ENCODE data around the gene CERS3.

The CERS3 gene

DNA sequence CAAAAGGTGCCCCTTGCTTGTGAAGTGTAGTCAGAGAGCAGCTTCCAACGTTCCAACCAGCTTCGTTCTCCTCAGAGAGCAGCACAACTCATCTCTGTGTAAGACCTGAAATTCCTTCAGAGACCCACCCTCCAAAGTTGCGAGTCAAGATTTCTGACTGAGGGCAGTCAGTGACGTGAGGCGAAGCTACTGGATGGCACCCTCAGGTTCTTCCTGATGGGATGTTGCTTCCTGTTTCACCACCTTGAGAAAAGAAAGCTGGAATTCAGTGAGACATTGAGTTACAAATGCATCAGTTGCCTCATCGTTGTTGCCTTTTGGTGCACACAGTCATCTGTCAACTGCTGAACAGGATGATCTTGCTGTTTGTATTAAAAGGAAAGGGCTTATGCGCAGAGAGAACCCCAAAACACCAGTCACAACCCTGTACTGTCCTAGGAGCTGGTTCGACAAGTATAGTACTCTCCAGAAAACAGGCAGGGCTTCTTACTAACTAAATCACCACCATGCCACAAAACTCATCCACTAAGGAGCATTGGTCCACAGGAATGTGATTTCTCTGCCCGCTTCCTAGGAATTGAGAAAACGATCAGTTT, at the start of gene CERS3:
TSS of gene CERS3 (minus strand) at position 118 of the 596 bp plus-strand sequence. CDS start 27,101 bp downstream, outside the sequence.
- DNase-seq (ENCODE audit: low spot score) = no peak

- DNase-seq (ENCODE audit: low spot score) = no peak
Measured at GRCh38 chr15:100573526-100573925, 44.8 kb upstream of the CERS3 start.

DNA sequence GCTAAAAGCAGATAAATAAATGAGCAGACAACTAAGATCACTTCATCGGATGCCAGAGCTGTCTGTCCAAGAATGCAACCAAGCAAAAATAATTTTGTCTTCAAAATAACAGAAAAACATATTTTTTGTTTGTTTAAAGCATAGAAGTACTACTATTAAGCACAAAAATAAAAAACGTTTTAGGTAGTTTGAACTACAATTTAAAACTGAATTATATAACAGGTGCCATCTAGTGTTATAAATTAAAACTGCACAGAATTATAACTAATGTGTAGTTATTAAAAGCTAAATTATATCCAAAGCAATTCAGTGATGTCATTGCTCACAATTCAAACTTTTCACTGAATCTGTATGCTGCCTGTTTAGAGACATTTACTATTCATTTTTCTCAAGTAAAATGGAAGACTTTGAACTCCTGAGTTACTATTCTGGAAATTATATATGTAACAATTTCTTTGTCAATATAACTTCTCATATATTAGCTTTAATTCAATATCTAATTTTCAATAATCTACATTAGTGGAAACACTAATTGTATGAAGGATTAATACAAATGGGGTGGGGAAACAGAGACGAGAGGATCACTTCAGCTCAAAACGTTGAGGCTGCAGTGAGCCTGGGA, 43.7 kb upstream of the CERS3 start:
- DNase-seq (ENCODE audit: low spot score) = peak; percentile 24

- no peak for DNase-seq (ENCODE audit: low spot score)
Measured at GRCh38 chr15:100571592-100572167, 42.9 kb upstream of the CERS3 start.

DNA sequence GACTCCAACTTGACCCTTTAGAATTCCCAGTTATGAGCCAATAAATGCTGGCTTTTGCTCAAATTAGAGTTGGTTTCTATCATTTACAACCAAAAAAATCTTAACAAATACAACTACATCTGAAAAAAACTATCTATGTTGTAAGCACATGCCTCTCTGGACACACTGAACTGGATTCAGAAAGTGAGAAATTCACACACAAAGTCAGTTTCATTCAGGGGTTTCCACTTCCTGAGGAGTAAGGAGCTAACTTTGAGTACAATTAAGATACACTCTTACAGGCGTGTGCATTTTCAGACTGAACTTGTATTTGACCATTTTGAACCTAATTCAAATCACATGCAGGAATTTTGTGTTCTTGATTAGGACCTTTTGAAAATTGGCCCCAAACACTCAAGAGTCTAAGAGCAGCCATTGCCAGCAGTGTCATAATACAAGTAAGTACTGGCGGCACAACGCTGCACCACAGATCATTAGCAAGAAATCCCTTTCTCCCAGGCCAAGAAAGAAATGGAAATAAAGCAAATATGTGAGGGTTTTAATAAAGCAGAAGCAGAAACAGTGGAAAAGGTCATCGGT, 42.1 kb upstream of the CERS3 start:
- no peak for DNase-seq (ENCODE audit: low spot score)

DNA sequence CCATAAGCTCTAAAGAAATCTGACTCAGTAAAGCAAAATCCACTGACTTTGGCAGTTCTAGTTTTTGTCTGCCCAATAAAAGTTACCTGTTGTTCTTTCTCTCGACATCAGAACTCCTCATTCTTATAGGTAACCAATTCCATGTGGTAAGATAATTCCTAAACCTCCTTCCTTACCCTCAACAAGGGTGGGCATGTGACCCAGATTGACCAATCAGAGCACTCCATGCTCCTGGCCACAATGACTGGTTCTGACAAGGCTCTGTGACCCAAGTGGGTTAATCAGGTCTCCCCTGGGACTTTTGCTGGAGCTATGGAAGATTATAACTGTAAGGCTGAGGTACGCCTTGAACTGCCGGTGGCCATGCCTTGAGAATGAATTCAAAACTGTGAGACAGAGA, 41.5 kb upstream of the CERS3 start:
- DNase-seq (ENCODE audit: low spot score) = no peak

- DNase-seq (ENCODE audit: low spot score) = no peak
Measured at GRCh38 chr15:100569391-100569790, 40.6 kb upstream of the CERS3 start.

- DNase-seq (ENCODE audit: low spot score) = no peak
Measured at GRCh38 chr15:100566850-100567628, 38.3 kb upstream of the CERS3 start.

DNA sequence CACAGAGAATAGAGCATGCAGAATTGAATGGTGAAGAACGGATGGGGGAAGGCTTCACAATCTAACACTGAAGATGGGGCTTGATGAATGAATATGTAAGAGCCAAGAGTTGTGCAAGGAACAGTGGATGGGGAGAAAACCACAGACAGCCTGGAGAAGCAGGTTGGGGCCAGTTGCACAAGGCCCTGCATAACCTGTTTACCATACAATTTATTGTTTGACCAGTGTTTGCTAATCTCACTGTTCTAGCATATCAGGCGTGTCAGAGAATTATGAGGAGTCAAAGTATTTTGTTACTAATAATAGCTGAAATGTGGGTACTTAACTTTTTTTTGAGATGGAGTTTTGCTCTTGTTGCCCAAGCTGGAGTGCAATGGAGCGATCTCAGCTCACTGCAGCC, 36.8 kb upstream of the CERS3 start:
- no peak for DNase-seq (ENCODE audit: low spot score)

DNA sequence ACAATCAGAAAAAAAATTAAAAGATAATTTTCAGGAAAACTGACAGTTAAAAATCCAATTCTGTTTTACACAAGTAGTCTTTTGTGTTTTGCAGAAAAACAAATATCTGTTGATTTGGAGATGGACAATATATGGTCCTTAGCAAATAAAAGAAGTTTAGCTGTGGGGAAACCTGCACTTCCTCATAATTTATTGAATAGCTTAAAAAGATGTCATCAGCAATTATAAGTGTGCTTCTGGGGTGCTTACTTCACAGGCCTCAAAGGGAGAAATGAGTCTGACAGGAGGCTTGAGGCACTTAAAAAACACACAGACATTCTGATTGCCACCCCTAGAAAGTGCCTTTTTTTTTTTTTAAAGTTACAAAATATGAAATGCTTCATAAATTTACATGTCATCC, 31.6 kb upstream of the CERS3 start:
- DNase-seq (ENCODE audit: low spot score) = no peak

DNA sequence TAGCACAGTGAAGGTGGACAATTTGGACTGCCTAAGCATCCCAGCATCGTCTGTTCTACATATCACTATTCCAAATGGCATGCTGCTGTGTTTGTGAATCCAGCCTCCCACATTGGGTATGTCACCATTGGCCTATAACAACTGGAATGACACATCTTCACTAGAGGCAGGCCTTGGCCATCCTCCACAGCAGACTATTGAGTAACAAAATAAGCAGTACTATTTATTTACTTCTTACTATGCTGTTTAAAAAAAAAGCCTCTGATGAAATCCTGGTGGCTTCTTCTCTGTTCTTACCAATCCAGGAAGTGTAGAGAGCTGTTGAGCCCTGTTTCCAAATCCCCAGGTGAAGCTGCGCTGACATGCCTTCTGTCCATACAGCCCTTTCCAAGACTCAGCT, 30.6 kb upstream of the CERS3 start:
- DNase-seq (ENCODE audit: low spot score) = no peak

DNA sequence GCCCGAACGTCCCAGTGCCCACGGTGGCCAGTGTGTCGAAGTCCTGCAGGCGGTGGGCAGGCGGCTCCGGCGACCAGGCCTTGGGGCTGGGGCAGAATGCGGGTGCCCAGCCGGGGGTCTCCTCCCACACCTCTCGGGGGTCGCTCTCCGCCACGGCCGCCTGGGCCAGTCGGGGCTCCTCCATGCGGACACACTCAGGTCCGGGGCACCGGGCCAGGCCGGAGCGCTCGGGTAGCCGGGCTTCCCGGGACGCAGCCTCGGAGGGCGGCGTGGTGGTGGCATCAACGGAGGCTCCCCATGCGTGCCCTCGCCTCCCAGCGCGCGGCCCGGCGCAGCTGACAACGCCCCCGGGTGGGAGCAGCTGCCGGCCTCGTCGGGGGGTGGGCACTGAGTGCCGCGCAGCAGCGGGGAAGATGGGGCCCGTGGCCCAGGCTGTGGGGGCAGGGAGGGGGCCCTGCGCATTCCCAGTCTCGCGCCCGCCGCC, 30.1 kb upstream of the CERS3 start:
- no peak for DNase-seq (ENCODE audit: low spot score)

DNA sequence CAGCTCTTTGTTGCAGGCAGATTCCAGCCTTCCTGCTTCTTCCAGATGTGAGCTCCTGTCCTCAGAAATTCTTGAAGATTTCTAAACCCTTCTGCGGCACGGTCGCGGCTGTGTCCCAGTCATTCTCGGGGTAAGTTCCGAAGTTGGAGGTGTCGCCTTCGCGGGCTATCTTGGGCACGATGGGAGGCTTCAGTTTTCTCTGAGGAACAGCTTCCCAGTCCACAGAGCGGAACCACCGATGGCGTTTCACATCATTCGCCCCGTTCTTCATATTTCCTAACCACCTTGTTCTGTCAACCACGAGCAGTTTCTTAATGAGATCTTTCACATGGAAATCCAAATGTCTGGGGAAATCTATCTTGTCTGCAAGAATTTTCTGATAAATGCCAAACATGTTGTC, 24.7 kb upstream of the CERS3 start:
- DNase-seq (ENCODE audit: low spot score) = no peak

DNA sequence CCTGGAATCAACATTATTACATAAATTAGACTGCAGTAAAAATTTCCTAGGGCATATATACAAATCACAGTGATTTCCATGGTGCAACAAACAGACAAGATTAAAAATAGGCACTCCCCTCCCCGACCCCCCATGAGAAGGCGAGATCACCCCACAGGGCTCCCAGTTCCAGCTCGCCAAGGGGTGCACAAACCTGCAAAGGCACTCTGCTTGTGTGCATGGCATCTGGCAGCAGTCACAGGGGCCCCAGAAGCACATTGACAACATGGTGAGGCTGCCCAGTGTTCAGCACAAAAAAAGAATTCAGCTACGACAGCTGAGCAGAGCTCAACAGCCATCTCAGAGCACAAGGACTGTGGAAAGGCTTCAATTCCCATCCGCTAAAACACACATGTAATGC, 19.2 kb upstream of the CERS3 start:
- DNase-seq (ENCODE audit: low spot score) = no peak

- no peak for DNase-seq (ENCODE audit: low spot score)
Measured at GRCh38 chr15:100544946-100545345, 16.2 kb upstream of the CERS3 start.

DNA sequence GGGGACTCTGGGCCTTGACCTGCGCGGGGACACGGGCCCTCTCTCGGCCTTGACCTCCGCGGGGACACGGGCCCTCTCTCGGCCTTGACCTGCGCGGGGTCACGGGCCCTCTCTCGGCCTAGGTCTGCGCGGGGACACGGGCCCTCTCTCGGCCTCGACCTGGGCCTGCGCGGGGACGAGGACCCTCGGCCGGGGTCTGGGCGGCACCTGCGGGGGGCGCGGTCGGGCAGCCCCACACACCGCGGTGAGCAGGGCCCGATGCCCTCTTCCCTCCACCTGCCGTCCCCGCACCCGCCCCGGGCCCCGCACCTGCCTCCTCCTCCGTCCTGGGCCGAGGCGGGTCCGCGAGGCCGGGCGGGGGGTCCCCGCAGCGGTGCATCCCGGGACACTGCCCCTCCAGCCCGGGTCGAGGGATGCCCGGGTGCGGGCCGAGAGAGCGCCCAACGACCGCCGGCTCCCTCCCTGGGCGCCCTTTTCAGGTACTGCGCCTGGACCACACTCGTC, 15.6 kb upstream of the CERS3 start:
- no peak for DNase-seq (ENCODE audit: low spot score)

DNA sequence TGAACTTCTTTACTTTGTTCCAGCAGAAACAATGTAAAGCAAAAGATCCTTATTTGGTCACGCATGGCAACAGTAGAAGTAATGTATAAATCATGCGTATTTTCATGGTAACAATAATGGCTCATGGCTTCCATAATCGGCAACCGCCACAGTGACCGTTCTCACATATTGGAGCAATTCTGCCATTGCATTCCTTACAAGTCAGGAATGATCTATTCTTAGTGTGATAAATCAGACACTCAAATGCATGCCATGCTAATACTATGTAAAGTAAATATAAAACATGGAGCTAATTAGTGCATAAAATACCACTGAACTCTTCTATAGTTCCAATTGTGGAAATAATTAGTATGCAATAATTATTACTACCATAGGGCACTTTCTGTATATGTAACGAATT, 13.5 kb upstream of the CERS3 start:
- no peak for DNase-seq (ENCODE audit: low spot score)

GRCh38 chr15:100537331-100537730, 8.6 kb upstream of the CERS3 start:
- DNase-seq (ENCODE audit: low spot score) = peak; percentile 53

DNA sequence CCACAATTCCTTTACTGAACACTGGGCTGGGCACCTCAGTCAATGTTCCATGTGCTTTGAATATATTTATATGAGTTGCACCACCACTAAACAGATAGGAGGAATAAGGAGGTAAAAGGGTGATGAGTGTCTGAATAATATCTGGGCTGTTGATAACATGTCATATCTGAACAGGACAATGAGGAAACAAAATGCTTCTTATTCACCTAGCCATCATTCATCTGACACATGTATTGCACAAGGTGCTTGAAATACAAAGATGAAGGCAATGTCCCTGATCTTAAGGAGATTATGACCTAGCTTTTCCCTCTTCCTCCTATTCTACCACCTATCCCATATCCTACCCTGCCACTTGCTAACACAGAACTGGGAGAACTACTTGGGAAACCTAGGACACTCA, 8.0 kb upstream of the CERS3 start:
- DNase-seq (ENCODE audit: low spot score) = no peak

DNA sequence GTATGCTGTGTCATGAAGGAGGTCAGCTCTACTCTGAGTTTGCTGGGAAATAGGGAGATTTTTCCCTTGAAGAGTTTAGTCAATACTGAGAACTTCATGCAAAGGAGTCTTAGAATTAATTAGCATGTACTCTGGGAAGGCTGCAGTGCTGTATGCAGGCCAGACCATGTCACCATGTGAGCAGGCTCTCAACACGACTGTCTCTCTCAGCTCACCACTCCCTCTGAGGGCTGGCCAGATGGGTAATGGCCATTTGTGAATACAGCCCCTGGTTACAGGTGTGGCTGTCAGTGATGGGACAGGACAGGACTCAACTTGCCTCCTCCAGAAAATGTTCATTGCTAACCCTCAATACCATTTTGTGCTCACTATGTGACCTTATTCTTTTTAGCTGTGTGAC, 5.1 kb upstream of the CERS3 start:
- no peak for DNase-seq (ENCODE audit: low spot score)

DNA sequence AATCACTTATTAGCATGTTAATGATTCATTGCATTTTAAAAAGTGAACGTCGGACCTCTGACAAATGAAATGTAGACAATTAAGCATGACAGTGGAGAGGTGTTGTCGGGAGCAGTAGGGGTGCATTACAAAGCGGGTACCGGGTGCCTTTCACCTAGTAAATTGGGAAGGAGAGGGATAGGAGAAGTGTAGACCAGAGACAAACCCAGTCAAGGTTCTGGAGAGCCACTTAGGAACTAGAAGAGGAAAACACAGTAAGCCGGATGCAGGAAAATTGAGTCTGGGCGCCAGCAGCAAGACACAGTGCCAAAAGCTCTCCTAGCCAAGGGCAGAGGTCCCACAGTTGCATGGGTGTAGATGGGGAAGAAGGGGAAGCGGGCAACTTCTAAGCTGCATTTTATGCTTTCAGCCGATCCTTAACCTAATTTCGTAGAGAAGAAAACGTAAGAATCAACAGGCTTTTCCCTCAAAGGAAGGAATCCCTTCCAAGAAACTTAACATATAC, 3.1 kb upstream of the CERS3 start:
- DNase-seq (ENCODE audit: low spot score) = no peak

DNA sequence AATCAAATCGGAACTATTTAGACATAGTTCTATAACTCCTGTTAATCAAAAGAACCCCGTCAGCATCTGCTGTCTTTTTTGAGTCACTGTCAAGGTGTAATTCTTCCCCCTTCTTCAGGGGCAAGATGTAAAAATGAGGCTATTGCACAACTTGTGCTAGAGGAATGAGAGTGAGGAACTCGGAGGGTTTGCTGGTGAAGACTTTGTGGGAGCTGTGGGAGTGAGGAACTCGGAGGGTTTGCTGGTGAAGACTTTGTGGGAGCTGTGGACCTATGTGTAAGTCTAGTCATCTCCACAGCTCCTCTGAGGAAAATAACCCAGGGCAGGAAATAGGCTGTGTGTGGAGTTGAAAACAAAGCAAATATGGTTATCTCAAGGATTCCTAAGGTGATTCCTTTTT, 2.5 kb upstream of the CERS3 start:
- DNase-seq (ENCODE audit: low spot score) = no peak
